SK-N-SH (cell line): Measurements from ENCODE around the gene APOO. TPM values are rescaled to one million over a fixed set of nuclear protein-coding genes. Genes with fewer than 3 reads are reported as not detected.

Experiments
- CTCF ChIA-PET: fragments of 300-600, 350-600 bp; formaldehyde crosslinking; extraction: SDS; loops from one replicate; lab custom pipeline; 2021; lab: Yijun Ruan, JAX
- POLR2A ChIA-PET: fragments of 350-600 bp; sonication (Branson Sonifier 250); formaldehyde crosslinking; extraction: SDS; loops from one replicate; lab custom pipeline; 2020; ENCODE audit warnings: antibody characterized with exemption, inconsistent platforms; lab: Yijun Ruan, JAX
- DNase-seq: peaks from one replicate; pipeline ENCODE4 v3.0.0; 2012
- H2AFZ ChIP-seq: fragments of 200-600 bp; sonication (generic); 2 replicates; pipeline ENCODE4 v1.8.1; 2016; ENCODE audit warnings: antibody characterized with exemption, mild to moderate bottlenecking, low read depth
- H3F3A ChIP-seq: fragments of 200-600 bp; sonication (generic); replicated peaks from 2 replicates; pipeline ENCODE3; 2016; ENCODE audit warnings: antibody characterized with exemption, mild to moderate bottlenecking; ENCODE audit not compliant: insufficient read depth
- H3K27ac ChIP-seq, 2 experiments: fragments of 200-500 bp in 1 of 2; fragments of 200-600 bp in 1 of 2; sonication (Bioruptor generic) in 1 of 2; sonication (generic), shearing (Covaris generic) in 1 of 2; 2 replicates each; pipeline versions ENCODE4 v1.5.1 to v1.6.1; 2014 to 2016; ENCODE audit warnings: low read depth in 2 of 2, inconsistent platforms in 1 of 2, low read length in 1 of 2, mild to moderate bottlenecking in 1 of 2, mixed read lengths in 1 of 2
- H3K27me3 ChIP-seq: fragments of 200-600 bp; sonication (generic), shearing (Covaris generic); 2 replicates; pipeline ENCODE4 v1.6.1; 2016; ENCODE audit warnings: mixed run types; ENCODE audit not compliant: insufficient read depth
- H3K36me3 ChIP-seq, 2 experiments: fragments of 200-500 bp in 1 of 2; fragments of 200-600 bp in 1 of 2; sonication (Bioruptor generic) in 1 of 2; sonication (generic) in 1 of 2; replicated peaks in 1 of 2; 2 replicates each; pipeline versions ENCODE3 to v1.5.1; 2014 to 2016; ENCODE audit warnings: low read length in 1 of 2, mild to moderate bottlenecking in 1 of 2; ENCODE audit not compliant: insufficient read depth in 2 of 2, control insufficient read depth in 1 of 2
- H3K4me1 ChIP-seq, 2 experiments: fragments of 200-500 bp in 1 of 2; fragments of 200-600 bp in 1 of 2; sonication (Bioruptor generic) in 1 of 2; sonication (generic), shearing (Covaris generic) in 1 of 2; 2 replicates each; pipeline versions ENCODE4 v1.5.1 to v1.6.1; 2014 to 2016; ENCODE audit warnings: low read depth in 1 of 2, low read length in 1 of 2, mixed run types in 1 of 2; ENCODE audit not compliant: insufficient read depth in 2 of 2, control insufficient read depth in 1 of 2
- H3K4me2 ChIP-seq: fragments of 200-600 bp; sonication (generic), shearing (Covaris generic); 2 replicates; pipeline ENCODE4 v1.6.1; 2017; ENCODE audit warnings: mixed run types
- H3K4me3 ChIP-seq, 2 experiments: fragments of 200-500 bp in 1 of 2; fragments of 200-600 bp in 1 of 2; sonication (Bioruptor generic) in 1 of 2; sonication (generic), shearing (Covaris generic) in 1 of 2; 2 replicates each; pipeline versions ENCODE4 v1.5.1 to v1.8.1; 2014 to 2016; ENCODE audit warnings: low read depth in 2 of 2, inconsistent platforms in 1 of 2, low read length in 1 of 2, mild to moderate bottlenecking in 1 of 2, mixed read lengths in 1 of 2, moderate library complexity in 1 of 2
- H3K79me2 ChIP-seq: fragments of 200-600 bp; sonication (generic); 2 replicates; pipeline ENCODE4 v1.8.1; 2017; ENCODE audit warnings: mild to moderate bottlenecking; ENCODE audit not compliant: insufficient read depth
- H3K9ac ChIP-seq: fragments of 200-600 bp; sonication (generic); 2 replicates; pipeline ENCODE4 v1.6.1; 2017; ENCODE audit warnings: mixed run types
- H3K9me2 ChIP-seq: fragments of 200-600 bp; sonication (generic); 2 replicates; pipeline ENCODE4 v1.6.1; 2017; ENCODE audit warnings: mixed run types
- H3K9me3 ChIP-seq: fragments of 200-600 bp; sonication (generic); 2 replicates; pipeline ENCODE4 v1.6.1; 2017; ENCODE audit warnings: mixed run types, mild to moderate bottlenecking, moderate library complexity
- H4K20me1 ChIP-seq: fragments of 200-600 bp; sonication (generic); 2 replicates; pipeline ENCODE4 v1.6.1; 2017; ENCODE audit warnings: mild to moderate bottlenecking, mixed run types; ENCODE audit not compliant: insufficient read depth
- CHD2 ChIP-seq: fragments of 150-350 bp; IDR thresholded peaks from 2 replicates; pipeline ENCODE4 v1.6.1; 2018; ENCODE audit warnings: low read length; ENCODE audit not compliant: partially characterized antibody
- ELF1 ChIP-seq: IDR thresholded peaks from 2 replicates; pipeline ENCODE4 v1.4.0; 2012
- EZH2phosphoT487 ChIP-seq: fragments of 200-600 bp; sonication (generic); IDR thresholded peaks from 2 replicates; pipeline ENCODE4 v1.6.1; 2017; ENCODE audit warnings: low read depth, mixed run types, mild to moderate bottlenecking, antibody characterized with exemption, moderate library complexity, borderline replicate concordance
- FOXM1 ChIP-seq: IDR thresholded peaks from 2 replicates; pipeline ENCODE4 v1.4.0; 2012; ENCODE audit warnings: low read depth, mild to moderate bottlenecking
- IRF3 ChIP-seq: fragments of 150-350 bp; IDR thresholded peaks from 2 replicates; pipeline ENCODE4 v1.6.1; 2016; ENCODE audit warnings: mild to moderate bottlenecking, low read depth, low read length
- NFIC ChIP-seq: IDR thresholded peaks from 2 replicates; pipeline ENCODE4 v1.4.0; 2012; ENCODE audit warnings: borderline replicate concordance
- RAD21 ChIP-seq: IDR thresholded peaks from 2 replicates; pipeline ENCODE4 v1.6.1; 2012; ENCODE audit warnings: mild to moderate bottlenecking, low read length
- REST ChIP-seq: IDR thresholded peaks from 2 replicates; pipeline ENCODE4 v1.6.1; 2012; ENCODE audit warnings: mild to moderate bottlenecking, low read depth, low read length, moderate library complexity
- RFX5 ChIP-seq: IDR thresholded peaks from 2 replicates; pipeline ENCODE4 v1.6.1; 2012; ENCODE audit warnings: mild to moderate bottlenecking, improper control_type of control experiment, low read length
- RXRA ChIP-seq: IDR thresholded peaks from 2 replicates; pipeline ENCODE4 v1.4.0; 2012; ENCODE audit warnings: low read depth, mild to moderate bottlenecking, borderline replicate concordance
- SMC3 ChIP-seq: IDR thresholded peaks from 2 replicates; pipeline ENCODE4 v1.6.1; 2012; ENCODE audit warnings: low read depth, low read length, improper control_type of control experiment
- TAF1 ChIP-seq: IDR thresholded peaks from 2 replicates; pipeline ENCODE4 v1.6.1; 2012; ENCODE audit warnings: low read depth, mild to moderate bottlenecking, low read length, moderate library complexity, borderline replicate concordance
- TEAD4 ChIP-seq: IDR thresholded peaks from 2 replicates; pipeline ENCODE4 v1.4.0; 2012; ENCODE audit warnings: mild to moderate bottlenecking, borderline replicate concordance; ENCODE audit not compliant: insufficient read depth
- USF1 ChIP-seq: IDR thresholded peaks from 2 replicates; pipeline ENCODE4 v1.4.0; 2012; ENCODE audit warnings: low read depth, borderline replicate concordance
- USF2 ChIP-seq: fragments of 150-350 bp; IDR thresholded peaks from 2 replicates; pipeline ENCODE4 v1.6.1; 2017; ENCODE audit warnings: antibody characterized with exemption, low read length, low read depth, borderline replicate concordance
- YY1 ChIP-seq: IDR thresholded peaks from 2 replicates; pipeline ENCODE4 v1.4.0; 2012; ENCODE audit warnings: low read depth, mild to moderate bottlenecking
- ZBTB33 ChIP-seq: IDR thresholded peaks from 2 replicates; pipeline ENCODE4 v1.4.0; 2012; ENCODE audit warnings: low read depth, borderline replicate concordance
- WGBS: methylation state at CpG from one replicate; pipeline ENCODE4 v1.1.6; 2017; ENCODE audit warnings: low lambda C conversion rate; 5-methylcytosine and 5-hydroxymethylcytosine counted together
- polyA plus RNA-seq, 3 experiments: library from polyadenylated mRNA; depleted of rRNA; stranded (reverse); fragments of >200 nt; gene quantifications; 2 replicates each; pipeline ENCODE4 v1.2.3, GENCODE V29; 2012

The APOO gene
- polyA plus RNA-seq, 1 of the 3 experiments (the other 2 are of a cell fraction), result 22.0 TPM

- ChIA-PET POLR2A (interaction anchor here (0.6 kb wide), 1 partner anchor 49 kb away, joined by 4 read pairs; no protein-coding TSS in a partner anchor), CTCF (interaction anchor here (0.7 to 1.5 kb wide), 2 partner anchors 10 to 44 kb away, joined by 3 read pairs; no protein-coding TSS in a partner anchor)
- TF ChIP-seq RAD21 (no peak), YY1 (no peak), USF1 (no peak), FOXM1 (no peak), ZBTB33 (no peak), CHD2 (no peak), TAF1 (no peak)
- Histone ChIP-seq H3K9me2 (no peaks in the 10 kb centered on the region), H3K27me3 (peaks cover 4% of the 10 kb centered on the region; the same call in 1 of the 2 replicates), H3K9me3 (no peaks in the 10 kb centered on the region), H2AFZ (no peak overlapping the region), H3K79me2 (no peaks in the 10 kb centered on the region), H3K4me1 (no peaks in the 10 kb centered on the region), H3K4me3 (no peak overlapping the region), H3K36me3 (no peaks in the 10 kb centered on the region), H3K9ac (no peak overlapping the region), H3K27ac (no peak overlapping the region), H4K20me1 (no peaks in the 10 kb centered on the region), H3K4me2 (no peak overlapping the region), H3F3A (no peaks in the 10 kb centered on the region)
- 44% methylated on average over 1 of the region's 1 CpG for WGBS
- DNase-seq, result no peak
Measured at GRCh38 chrX:23945206-23945605, 37.5 kb upstream of the APOO start.

- CTCF ChIA-PET, result interaction anchor here (0.7 to 1.5 kb wide), 2 partner anchors 9 to 45 kb away, joined by 3 read pairs; no protein-coding TSS in a partner anchor
- Histone ChIP-seq H3K36me3 (no peaks in the 10 kb centered on the region), H3K4me1 (no peaks in the 10 kb centered on the region), H3K9ac (no peak overlapping the region), H3K27ac (no peak overlapping the region), H3K9me2 (no peaks in the 10 kb centered on the region), H3F3A (no peaks in the 10 kb centered on the region), H4K20me1 (no peaks in the 10 kb centered on the region), H3K4me2 (no peak overlapping the region), H2AFZ (no peak overlapping the region), H3K4me3 (no peak overlapping the region), H3K79me2 (no peaks in the 10 kb centered on the region), H3K27me3 (peaks cover 4% of the 10 kb centered on the region; the same call in 1 of the 2 replicates), H3K9me3 (no peaks in the 10 kb centered on the region)
- DNase-seq, result no peak
- no peak for TF ChIP-seq IRF3
- TF ChIP-seq REST, result no peak
- no peak for TF ChIP-seq EZH2phosphoT487
- no peak for TF ChIP-seq USF2
- TF ChIP-seq TEAD4, result no peak
- TF ChIP-seq NFIC, result no peak
- TF ChIP-seq ELF1, result no peak
- no peak for TF ChIP-seq RFX5
- TF ChIP-seq SMC3, result no peak
- no peak for TF ChIP-seq RXRA
- 9% methylated on average over 1 of the region's 1 CpG for WGBS
- POLR2A ChIA-PET, result no interaction called here
Measured at GRCh38 chrX:23944234-23944633, 36.5 kb upstream of the APOO start.
